ENCODE data around the gene KCTD4.
"Not testable (repeated sequence)": the region's sequence is repeated elsewhere in the genome, so short reads cannot be mapped to it uniquely, and the experiment has no call there.

The KCTD4 gene

DNA sequence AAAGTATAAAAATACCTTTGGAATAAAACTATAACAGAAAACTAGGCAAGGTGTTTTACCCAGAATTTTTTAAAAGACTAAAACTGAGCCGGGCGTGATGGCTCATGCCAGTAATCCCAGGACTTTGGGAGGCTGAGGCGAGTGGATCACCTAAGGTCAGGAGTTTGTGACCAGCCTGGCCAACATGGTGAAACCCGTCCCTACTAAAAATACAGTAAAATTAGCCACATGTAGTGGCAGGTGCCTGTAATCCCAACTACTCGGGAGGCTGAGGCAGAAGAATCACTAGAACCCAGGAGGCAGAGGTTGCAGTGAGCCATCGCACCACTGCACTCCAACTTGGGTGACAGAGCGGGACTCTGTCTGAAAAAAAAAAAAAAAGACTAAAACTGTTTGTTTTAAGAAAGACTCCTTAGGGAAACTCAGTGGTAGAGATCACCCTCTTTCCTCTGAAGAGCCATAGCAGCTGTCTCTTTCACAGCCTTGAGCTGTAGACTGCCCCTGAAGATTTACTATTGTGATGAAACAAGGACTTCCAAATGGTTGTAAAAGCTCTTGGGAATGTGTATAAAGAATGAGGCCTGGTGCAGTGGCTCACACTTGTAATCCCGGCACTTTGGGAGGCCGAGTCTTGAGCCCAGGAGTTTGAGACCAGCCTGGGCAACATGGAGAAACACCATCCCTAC, 14.7 kb upstream of the KCTD4 start:
- no peak for DNase-seq

DNA sequence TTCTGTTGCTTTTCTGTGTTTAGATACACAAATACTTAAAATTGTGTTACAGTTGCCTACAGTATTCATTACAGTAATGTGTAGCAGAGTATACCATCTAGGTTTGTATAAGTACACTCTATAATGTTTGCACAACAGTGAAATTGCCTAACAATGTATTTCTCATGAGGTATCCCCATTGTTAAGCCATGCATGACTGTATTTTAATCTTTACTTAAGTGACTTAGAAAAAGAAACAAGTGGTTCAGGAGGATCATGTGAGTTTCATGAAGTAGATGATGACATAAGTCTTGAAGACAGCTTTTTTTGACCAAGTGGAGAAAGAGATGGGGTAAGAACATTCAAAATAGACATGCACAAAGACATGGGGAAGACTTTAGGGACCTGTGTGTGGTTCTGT, 8.4 kb upstream of the KCTD4 start:
- no peak for DNase-seq

DNA sequence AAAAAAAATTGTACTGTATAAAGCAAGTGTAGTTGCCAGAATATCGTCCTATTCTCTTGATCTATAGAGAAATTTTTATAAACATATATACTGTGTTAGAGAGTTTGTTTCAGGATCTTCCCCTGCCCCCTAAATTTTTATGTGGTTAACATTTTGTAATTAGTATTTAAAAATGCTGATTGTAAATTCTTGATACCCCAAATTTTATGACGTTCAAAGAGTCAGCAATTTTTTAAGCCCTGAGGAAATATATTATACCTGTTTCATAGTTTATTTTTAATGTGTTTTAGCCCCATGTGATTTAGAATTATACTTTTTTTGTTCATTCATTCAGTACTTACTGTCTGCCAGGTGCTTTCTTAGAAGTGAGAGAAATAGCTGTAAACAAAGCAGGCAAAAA, 7.3 kb upstream of the KCTD4 start:
- no peak for DNase-seq

DNA sequence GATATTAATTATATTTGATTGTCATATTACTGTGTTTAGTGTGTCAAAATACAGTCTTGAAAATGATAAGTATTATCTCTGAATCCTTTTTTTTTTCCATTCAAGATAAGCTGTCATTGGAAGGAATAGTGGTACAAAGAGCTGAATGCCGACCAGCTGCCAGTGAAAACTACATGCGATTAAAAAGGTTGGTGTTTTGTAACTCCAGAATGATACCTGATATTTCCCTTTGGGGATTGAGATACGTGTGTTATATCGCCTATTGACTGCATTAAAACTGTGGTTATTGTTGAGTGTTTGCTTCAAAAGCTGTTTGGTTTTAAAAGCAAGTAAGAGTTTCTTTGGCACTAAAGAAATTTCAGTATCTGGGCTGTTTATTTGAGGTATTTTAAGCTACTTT, 6.5 kb upstream of the KCTD4 start:
- DNase-seq = no peak

DNA sequence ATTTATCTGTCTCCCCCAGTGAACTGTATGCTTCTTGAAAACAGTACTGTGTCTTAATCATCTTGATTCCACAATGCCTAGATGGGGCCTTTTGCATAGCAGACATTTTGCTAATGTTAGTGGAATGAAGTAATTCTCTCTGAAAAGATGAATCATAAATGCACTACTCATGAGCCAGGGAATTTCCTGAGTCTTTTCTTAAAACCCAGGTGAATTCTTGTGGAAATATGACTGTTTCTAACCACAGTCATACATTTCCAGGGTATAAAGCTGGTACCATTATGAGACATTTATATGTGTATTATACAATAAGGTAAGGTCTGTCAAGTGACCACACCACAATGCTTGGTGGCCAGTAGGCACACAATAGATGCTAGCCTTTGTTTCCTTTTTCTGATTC, 5.5 kb upstream of the KCTD4 start:
- no peak for DNase-seq

DNA sequence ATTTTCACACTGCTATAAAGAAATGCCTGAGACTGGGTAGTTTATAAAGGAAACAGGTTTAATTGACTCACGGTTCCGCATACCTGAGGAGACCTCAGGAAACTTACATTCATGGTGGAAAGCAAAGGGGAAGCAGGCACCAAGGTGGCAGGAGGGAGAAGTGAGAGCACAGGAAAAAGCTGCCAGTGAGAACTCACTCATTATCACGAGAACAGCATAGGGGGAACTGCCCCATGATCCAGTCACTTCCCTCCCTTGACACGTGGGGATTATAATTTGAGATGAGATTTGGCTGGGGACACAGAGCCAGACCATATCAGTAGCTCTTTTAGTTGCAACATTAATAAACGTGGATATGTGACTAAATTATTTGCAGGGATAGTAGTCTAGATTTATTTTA, 4.3 kb upstream of the KCTD4 start:
- no peak for DNase-seq

DNA sequence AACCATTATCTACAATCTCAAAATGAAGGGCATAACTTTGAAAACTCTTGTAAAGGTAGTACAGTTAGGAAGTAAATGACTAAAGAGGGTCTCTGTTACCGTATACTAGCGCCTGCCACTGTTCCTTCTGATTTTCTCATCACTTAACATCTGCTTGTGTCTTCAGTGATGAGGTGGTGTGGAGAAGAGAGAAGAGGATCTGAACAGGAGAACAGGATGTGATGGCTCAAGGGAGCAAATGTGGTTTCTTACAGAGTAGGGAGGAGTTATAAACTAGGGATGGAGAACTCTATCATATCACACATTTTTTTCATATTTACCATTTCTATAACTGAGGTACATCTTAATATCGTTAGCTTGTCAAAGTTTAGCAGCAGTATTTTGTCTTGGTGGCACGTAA, 1.1 kb downstream of the KCTD4 start:
- DNase-seq = no peak

DNA sequence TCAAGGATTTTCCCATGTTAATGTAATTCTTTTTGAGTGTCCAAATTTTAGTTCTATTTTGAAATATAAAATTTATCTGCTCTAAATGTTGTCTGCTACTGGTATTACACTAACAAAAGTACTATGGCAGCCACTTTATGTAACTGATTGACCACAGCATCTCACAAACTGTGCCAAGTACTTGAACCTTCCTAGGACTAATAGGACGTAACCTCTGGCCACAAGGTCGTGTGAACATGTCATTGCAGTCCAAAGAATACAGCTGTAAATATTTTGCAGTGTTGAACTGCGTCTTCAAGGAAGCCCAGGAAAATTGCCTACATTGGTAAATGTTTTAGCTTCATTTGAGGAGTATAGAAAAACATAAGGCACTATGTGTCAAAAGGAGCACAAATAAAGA, 1.9 kb downstream of the KCTD4 start:
- DNase-seq = no peak

DNA sequence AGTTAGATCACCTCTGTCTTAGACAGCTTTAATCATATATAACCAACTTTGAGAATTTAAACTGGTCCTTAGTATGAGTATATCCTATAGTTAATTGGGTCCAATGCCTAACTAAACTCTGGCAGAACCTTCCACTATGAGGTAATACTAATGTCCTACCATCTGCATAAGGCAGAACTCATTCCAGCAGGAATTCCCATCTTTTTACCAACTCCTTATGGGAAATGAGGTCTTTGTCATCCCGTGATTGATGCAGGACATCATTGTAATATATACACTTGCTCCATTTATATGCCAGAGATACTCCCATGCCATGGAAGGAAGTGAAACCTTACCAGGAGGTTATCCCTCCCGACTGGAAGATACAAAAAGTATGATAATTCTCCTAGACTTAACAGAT, 2.8 kb downstream of the KCTD4 start:
- no peak for DNase-seq

DNA sequence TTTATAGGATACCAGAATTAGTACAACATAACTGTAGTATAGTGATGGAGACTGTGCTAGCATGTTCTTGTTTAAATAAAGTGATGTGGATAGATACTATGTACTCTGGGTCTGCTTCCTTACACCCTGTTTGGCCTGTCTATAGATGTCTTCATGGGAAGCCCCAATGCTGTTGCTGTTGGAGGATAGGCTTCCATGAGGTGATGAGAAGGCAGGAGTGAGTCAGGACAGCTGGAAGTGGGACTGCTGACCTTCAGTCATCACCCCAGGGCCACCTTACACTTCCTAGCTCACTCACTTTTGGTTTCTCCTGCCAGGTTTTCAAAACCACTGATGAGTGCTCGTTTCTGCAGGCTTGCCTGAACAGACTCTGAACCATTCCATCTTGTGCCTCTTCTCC, 4.2 kb downstream of the KCTD4 start:
- DNase-seq = no peak

DNA sequence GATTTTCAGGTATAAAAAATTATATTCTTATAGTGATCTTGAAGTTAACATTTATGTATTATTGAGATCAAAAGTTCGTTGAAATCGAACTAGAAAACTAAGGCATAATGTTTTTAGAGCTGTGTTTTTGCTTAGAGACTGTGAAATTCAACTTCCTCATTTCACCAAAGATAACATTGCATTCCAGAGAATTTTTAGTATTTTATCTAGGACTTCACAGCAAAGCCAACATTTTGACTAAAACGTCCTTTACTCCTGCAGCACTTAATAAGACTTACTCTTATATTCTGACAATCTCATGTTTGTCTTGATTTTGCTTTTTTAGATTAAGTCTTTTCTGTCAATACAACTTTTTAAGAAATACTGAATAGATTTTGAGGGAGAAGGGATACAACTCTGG, 4.7 kb downstream of the KCTD4 start:
- DNase-seq = no peak

DNA sequence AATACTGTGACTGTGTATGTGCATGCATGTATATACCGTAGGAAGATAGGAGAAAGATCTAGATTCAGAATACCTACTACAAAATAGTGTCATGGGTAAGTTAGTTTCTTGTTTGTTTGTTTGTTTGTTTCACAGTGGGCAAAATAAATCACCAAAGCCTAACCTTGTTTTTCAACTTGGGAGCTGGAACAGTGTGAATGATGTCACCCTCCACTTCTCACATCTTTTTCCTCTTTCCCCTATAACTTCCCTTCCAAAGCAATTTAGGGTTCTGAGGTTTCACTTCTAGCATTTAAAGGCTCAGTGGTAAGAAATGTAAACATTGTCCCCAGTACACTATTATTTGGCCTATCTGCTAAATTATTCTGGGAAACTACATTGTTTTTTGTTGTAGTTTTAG, 5.4 kb downstream of the KCTD4 start:
- no peak for DNase-seq

DNA sequence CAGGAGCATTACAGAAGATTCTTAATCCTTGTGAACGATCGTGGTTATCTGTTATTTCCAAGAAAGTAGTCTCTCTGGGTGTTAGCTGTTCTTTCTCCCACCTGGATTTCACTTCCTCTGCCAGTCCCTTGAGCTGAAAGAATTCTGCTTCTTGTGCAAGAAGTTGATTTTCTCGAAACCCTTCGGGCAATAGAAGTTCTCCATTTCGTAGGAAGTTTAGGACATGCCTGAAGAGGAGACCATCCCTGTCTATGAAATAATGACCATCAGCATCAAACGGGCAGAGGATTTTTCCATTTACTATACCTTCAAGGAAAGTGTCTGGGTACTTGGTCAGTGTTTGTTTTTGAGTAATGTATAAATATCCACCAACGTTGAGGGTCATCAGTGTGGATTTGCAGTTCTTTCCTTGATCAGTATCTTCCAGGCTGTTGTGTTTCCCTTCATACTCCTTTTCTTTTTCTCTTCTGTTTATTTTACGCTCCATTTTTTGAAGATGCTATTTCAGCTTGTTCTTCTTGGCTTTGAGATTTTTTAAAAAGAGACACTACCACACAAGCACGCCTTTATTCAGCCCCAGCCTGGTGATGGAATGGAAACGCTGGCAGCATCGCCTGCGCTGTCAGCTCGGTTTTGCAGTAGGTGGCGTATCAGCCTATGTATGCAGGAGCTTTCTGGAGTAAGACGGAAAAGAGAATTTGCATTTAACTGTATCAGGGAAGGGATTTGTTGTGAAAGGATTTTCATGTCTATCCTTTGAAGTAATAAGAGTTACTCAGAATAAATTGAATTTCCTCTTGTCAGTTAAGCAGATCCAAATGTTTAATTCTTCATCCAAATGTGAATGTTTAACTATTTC, 6.5 kb downstream of the KCTD4 start:
- no peak for DNase-seq

DNA sequence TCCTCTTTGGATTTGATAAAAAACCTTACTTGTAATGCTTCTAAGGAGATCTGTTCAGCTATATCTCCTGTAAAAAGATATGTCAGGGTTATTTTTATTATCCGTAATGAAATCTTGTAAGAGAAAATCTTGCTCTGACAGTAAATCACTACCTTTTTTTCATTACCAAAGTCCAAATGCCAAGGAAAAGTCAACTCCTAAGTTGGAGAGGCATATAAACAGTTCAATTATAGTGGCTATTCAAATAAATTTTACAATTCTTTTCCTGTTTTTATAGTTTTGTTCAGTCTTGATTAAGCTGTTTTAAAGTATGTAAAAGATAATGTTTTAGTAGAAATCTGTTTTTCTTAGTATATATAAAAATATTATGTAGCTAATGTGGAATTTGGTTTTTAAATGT, 9.0 kb downstream of the KCTD4 start:
- no peak for DNase-seq

DNA sequence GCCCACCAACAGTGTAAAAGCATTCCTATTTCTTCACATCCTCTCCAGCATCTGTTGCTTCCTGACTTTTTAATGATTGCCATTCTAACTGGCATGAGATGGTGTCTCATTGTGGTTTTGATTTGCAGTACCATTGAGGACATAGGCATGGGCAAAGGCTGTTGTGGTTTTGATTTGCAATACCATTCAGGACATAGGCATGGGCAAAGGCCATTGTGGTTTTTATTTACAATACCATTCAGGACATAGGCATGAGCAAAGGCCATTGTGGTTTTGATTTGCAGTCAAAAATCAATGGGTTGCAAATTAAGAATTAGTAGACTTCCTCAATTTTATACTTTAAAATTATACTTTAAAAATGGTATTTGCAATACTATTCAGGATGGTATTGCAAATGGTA, 11.3 kb downstream of the KCTD4 start:
- not testable (repeated sequence) for DNase-seq

DNA sequence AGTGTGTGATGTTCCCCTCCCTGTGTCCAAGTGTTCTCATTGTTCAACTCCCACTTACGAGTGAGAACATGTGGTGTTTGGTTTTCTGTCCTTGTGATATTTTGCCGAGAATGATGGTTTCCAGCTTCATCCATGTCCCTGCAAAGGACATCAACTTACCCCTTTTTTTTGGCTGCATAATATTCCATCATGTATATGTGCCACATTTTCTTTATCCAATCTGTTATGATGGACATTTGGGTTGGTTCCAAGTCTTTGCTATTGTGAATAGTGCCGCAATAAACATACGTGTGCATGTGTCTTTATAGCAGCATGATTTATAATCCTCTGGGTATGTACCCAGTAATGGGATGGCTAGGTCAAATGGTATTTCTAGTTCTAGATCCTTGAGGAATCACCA, 11.8 kb downstream of the KCTD4 start:
- not testable (repeated sequence) for DNase-seq

DNA sequence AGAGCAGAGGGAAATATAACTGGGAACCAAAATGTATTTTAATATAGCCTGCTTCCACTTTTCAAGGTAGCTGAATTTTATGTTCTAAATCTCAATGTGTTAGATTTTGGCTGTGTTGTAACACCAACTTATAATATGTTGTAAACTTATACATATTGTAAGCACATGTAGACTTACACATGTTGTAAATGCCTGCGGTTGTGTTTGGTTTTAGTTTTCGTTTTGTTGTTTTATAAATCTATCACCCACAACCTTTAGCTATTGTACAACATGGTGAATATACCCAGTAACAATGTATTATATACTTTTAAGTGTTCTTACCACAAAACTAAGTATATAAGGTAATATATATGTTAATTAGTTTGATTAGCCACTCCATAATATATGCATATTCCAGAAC, 15.6 kb downstream of the KCTD4 start:
- DNase-seq = no peak

DNA sequence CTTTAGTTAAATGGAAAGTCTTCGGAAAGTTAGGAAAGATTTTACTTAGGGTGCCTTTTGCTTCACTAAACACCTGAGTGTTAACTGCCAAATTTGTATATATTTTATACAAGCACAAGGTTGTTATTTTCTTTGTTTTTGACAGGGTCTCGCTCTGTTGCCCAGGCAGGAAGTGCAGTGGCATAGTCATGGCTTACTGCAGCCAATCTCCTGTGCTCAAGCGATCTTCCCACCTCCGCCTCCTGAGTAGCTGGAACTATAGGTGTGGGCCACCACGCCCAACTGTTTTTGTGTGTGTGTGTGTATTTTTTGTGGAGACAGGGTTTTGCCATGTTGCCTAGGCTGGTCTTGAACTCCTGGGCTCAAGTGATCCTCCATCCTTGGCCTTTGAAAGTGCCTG, 16.2 kb downstream of the KCTD4 start:
- DNase-seq = no peak

DNA sequence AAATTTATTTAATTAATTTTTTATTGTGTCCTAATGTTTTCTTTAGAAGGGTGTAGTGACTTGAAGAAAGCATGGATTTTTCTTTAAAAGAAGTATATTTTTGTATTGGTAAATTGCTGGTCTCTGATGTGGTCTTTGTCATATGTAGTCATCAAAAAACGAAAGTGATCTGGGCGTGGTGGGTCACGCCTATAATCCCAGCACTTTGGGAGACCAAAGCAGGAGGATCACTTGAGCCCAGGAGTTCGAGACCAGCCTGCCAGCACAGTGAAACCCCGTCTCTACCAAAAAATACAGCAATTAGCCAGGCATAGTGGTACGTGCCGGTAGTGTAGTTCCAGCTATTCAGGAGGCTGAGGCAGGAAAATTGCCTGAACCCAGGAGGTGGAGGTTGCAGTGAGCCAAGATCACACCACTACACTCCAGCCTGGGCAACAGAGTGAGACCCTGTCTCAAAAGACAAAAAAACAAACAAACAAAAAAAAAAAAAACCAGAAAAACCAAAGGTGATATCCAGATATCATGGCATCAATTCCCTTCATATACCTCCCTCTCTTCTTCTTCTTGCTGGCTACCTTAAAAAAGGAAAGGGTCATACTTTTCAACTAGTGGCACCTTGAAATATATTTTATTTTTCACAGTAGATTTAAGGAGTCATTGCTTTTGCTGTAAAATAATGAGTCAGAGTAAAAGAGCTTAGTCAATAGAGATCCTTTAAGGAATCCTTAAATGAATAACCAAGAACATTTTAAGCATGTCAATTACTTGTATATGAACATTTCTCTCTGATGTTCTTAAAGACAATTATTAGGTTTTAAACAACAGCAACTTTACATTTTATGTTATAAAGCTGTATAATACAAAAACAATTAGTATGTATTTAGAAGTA, 19.9 kb downstream of the KCTD4 start:
- no peak for DNase-seq

DNA sequence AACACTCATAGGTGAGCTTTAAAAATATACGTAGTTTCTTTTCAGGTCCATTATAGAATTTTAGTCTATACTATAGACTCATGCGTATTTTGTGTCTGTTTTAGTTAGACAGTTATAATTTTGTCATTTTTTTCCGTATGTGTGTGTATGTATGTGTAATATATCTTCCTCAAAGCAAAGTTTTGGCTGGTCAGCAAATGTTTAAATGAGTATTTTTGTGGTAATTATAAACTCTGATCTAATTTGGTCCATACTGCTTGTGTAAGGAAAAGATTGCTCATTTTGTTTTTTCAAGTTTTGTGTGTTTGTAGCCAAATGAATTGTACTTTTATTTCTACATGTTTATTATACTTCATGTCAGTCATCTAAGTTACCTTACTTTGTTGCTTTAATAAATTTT, 20.5 kb downstream of the KCTD4 start:
- DNase-seq = no peak

DNA sequence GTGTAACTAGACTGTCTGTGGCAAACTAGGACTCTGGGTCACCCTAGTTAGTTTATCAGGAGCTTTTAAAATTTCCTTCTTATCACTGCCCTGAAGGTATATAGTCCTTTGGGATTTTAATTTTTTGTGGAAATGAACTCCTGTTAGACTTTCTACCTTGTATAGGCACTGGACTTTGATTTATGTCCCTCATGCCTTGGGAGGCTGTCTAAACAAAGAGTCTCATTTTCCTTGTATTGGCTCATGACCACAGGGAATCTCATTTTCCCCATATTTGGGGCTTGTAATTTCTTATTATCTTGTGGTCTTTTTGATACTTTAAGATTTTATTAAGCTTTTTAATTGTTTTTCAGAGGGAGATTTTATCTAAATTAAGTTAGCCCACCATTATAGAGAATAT, 21.4 kb downstream of the KCTD4 start:
- DNase-seq = no peak

DNA sequence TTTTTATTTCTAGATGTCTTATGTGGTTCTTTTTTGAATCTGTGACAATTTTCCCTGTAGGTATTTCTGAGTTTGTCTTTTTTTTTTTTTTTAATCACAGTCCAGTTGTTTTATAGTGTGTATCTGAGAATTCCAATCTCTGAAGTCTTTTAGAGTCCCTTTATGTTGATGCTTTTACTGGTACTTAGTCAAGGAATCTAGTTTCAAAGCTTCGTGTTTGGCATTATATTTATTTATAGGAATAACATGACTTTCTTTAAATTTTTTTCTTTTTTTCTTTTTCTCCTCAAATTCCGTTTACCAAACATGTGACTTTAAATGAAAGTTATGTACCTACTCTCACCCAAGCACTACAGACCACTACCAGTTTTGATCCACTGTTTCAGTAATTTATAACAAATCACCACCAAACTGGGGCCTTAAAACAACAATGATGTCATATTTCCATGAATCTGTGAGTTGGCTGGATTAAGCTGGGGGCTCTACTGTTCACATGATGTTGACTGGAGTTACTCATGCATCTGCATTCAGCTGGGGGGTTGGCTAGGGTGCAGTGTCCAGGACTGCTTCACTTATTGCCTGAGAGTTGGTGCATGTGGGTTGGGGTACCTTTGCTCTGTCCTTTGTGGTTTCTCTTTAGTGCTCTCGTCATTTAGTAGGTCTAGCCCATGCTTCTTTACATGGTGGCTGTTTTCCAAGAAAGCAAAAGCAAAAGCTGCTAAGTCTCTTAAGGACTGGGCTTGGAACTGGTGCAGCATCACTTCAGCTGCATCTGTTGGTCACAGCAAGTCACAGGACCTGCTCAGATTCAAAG, 22.3 kb downstream of the KCTD4 start:
- DNase-seq = no peak

DNA sequence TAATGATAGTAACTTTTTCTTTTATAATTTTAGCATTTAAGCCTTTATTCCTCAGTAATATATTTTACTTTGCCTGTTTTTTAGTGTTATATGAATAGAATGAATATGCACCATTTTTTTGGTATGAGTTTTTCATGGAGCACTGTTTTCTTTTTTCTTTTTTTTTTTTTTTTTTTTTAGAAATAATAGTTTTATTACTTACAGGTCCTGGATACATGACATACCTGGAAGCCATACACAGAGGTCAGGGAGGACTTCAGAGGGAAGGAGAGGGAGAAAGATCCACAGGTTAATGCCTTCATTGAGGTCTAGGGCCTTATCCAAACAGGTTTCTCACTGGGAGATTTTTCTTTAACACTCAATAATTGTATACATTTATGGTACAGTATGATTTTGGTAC, 26.4 kb downstream of the KCTD4 start:
- no peak for DNase-seq

Measured in activated CD4-positive, alpha-beta T cell treated with anti-CD3 and anti-CD28 coated beads for 4 hours (primary cell).